HCT116 (cell line): Measurements from ENCODE around the gene ACP2.

Experiments used
- RAD21 ChIP-seq: IDR thresholded peaks from 2 replicates; pipeline ENCODE4 v1.6.1; 2012; ENCODE audit warnings: low read depth, mild to moderate bottlenecking
- TF ChIP-seq, protein P1 (sequence below), 3 experiments: fragments of 200-600 bp in 1 of 3; sonication (generic) in 1 of 3; IDR thresholded peaks in 2 of 3; conservative IDR thresholded peaks in 1 of 3; 2 replicates each; pipeline ENCODE4 v1.5.1; 2012 to 2017; ENCODE audit warnings: low read depth in 2 of 3, low read length in 2 of 3, antibody characterized with exemption in 1 of 3, borderline replicate concordance in 1 of 3, control low read depth in 1 of 3, mild to moderate bottlenecking in 1 of 3, mixed read lengths in 1 of 3, mixed run types in 1 of 3, moderate library complexity in 1 of 3; ENCODE audit not compliant: insufficient read depth in 1 of 3
- TF ChIP-seq, protein P2 (sequence below): IDR thresholded peaks from 2 replicates; pipeline ENCODE4 v1.6.1; 2012; ENCODE audit warnings: low read depth

DNA sequence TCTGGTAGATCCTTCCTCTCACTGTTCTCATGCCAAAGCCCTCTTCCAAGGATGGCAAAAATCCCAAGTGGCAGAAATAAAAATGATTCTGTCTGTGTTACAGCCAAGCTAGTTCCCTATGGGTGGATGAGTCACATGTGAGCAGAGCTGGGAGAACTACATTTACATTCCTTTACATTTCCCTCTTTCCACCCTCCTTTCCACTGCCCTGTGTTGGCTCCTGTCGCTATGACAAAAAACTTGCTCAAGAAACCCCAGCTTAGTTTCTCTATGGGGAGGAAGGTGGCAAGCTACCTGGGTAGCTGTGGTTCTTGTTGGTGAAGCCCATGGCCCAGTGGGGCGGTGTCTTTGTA is 44.0 kb downstream of the ACP2 start:
- TF ChIP-seq, protein P1, sequence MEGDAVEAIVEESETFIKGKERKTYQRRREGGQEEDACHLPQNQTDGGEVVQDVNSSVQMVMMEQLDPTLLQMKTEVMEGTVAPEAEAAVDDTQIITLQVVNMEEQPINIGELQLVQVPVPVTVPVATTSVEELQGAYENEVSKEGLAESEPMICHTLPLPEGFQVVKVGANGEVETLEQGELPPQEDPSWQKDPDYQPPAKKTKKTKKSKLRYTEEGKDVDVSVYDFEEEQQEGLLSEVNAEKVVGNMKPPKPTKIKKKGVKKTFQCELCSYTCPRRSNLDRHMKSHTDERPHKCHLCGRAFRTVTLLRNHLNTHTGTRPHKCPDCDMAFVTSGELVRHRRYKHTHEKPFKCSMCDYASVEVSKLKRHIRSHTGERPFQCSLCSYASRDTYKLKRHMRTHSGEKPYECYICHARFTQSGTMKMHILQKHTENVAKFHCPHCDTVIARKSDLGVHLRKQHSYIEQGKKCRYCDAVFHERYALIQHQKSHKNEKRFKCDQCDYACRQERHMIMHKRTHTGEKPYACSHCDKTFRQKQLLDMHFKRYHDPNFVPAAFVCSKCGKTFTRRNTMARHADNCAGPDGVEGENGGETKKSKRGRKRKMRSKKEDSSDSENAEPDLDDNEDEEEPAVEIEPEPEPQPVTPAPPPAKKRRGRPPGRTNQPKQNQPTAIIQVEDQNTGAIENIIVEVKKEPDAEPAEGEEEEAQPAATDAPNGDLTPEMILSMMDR (IDR thresholded peaks at IDR 0.05 in 2 of 3, conservative IDR thresholded peaks at IDR 0.05 in 1 of 3; ENCODE audit: borderline replicate concordance in 1 of 3, insufficient read depth in 1 of 3, low read depth in 2 of 3, low read length in 2 of 3), result no peak
- TF ChIP-seq, protein P2, sequence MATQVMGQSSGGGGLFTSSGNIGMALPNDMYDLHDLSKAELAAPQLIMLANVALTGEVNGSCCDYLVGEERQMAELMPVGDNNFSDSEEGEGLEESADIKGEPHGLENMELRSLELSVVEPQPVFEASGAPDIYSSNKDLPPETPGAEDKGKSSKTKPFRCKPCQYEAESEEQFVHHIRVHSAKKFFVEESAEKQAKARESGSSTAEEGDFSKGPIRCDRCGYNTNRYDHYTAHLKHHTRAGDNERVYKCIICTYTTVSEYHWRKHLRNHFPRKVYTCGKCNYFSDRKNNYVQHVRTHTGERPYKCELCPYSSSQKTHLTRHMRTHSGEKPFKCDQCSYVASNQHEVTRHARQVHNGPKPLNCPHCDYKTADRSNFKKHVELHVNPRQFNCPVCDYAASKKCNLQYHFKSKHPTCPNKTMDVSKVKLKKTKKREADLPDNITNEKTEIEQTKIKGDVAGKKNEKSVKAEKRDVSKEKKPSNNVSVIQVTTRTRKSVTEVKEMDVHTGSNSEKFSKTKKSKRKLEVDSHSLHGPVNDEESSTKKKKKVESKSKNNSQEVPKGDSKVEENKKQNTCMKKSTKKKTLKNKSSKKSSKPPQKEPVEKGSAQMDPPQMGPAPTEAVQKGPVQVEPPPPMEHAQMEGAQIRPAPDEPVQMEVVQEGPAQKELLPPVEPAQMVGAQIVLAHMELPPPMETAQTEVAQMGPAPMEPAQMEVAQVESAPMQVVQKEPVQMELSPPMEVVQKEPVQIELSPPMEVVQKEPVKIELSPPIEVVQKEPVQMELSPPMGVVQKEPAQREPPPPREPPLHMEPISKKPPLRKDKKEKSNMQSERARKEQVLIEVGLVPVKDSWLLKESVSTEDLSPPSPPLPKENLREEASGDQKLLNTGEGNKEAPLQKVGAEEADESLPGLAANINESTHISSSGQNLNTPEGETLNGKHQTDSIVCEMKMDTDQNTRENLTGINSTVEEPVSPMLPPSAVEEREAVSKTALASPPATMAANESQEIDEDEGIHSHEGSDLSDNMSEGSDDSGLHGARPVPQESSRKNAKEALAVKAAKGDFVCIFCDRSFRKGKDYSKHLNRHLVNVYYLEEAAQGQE, result no peak
- no peak for TF ChIP-seq RAD21
